ENCODE data around the gene RMC1.
"Not testable (repeated sequence)": the region's sequence is repeated elsewhere in the genome, so short reads cannot be mapped to it uniquely, and the experiment has no call there.

Gene RMC1

DNA sequence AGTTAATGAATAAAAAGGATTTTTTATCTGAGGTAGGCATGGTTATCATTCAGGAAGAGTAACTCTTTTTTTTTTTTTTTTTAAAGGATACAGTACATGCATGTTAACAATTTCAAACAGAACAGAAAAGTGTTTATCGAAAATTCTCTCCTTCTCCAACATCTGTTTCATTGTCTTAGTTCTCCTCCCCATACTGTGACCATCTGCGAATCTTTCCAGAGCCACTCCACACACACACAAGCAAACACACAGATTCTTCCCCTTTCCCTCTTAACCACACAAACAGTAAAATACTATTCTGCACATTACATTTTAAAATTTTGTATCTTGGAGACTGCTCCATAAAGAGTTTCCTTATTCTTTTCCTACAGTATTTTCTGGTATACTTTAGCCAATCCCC is 45.0 kb downstream of the RMC1 start:
- DNase-seq: no peak
- in situ Hi-C loops (cut with MboI; ENCODE audit: low pct_unique_long_range_greater_than_20kb, low sequenced_read_pairs): no loop called here

DNA sequence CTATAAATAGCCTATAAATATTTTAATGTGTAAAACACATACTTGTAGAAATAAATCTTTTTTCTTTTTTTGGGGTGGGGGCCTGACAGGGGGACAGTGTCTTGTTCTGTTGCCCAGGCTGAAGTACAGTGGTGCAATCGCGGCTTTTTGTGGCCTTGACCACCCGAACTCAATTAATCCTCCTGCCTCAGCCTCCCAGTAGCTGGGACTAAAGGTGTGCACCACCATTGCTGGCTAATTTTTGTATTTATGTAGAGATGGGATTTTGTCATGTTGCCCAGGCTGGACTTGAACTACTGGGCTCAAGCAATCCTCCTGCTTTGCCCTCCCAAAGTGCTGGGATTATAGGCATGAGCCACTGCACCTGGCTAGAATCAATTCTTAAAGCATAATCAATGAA is 45.4 kb downstream of the RMC1 start:
- in situ Hi-C loops (cut with MboI; ENCODE audit: low pct_unique_long_range_greater_than_20kb, low sequenced_read_pairs): no loop called here
- DNase-seq: no peak

GRCh38 chr18:23550898-23551297 is 47.6 kb downstream of the RMC1 start:
- in situ Hi-C loops (cut with MboI; ENCODE audit: low pct_unique_long_range_greater_than_20kb, low sequenced_read_pairs): no loop called here

DNA sequence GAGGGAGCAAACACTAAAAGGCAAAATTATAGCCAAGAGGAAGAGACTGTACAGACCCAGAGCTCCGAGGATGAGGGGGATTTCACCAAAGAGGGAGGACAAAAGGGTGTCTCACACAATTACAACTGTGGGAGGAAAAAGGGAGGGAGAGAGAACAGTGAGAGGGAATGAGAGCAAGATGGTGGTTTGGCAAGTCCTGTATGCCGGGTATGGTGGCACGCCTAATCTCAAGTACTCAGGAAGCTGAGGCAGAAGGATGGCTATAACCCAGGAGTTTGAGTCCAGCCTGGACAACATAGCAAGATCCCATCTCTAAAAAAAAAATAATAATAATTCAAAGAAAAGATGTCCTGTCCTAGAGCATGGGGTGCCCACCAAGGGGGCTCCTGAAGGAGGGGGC is 48.7 kb downstream of the RMC1 start:
- in situ Hi-C loops (cut with MboI; ENCODE audit: low pct_unique_long_range_greater_than_20kb, low sequenced_read_pairs): no loop called here
- no peak for DNase-seq

More at GRCh38 chr18:23550898-23551297, 47.6 kb downstream of the RMC1 start:
- DNase-seq: no peak

DNA sequence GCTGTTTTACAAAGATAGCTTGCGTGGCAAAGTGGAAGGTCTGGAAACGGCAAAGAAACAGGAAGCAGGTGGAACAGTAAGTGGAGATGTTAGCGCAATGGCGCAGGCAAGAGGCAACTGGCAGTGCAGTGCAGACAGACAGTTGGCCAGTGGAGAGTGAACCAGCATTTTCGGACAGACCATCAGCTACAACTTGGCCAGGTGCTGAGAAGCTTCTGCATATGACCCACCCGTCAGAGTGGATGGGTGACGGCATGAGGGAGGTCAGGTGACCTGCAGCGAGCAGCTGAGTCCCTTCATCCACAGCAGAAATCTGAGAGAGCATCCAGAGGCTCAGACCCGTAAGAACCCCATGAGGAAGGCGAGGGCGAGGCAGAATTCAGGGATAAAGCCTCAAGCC is 49.2 kb downstream of the RMC1 start:
- in situ Hi-C loops (cut with MboI; ENCODE audit: low pct_unique_long_range_greater_than_20kb, low sequenced_read_pairs): no loop called here

GRCh38 chr18:23553887-23554286 is 50.6 kb downstream of the RMC1 start:
- in situ Hi-C loops (cut with MboI; ENCODE audit: low pct_unique_long_range_greater_than_20kb, low sequenced_read_pairs): no loop called here
- DNase-seq: no peak

More for the DNA sequence above, 49.2 kb downstream of the RMC1 start:
- no peak for DNase-seq

DNA sequence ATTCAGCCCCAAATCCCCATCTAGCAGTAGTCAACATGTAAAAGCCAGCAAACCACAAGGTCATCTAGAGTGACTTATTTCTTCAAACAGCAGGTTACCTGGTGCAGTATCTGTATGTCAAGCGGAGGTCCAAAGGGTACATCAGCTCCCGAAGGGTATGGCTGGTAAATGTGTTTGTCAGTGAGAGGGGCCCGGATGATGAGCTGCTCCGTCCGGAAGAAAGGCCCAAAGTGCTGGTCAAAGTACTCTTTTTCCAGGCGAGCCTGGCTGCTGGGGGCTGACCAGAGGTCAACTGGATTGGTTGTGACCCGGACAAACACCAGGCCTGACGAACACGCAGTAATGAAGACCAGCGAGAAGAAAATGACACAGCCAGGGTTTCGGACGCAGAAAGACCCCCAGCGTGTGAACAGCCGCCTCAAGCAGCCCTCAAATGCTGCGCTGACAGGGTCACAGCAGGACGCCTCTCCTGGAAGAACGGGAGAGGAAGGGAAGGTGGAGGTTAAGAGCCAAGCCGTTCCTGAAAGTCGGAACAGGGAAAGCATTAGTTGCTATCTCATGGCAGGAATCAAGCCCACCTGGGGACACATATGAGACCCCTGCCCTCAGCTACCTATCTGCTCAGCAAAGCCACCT is 53.0 kb downstream of the RMC1 start:
- no peak for DNase-seq
- in situ Hi-C loops (cut with MboI; ENCODE audit: low pct_unique_long_range_greater_than_20kb, low sequenced_read_pairs): no loop called here

- in situ Hi-C loops (cut with MboI; ENCODE audit: low pct_unique_long_range_greater_than_20kb, low sequenced_read_pairs); DNase-seq: not testable (repeated sequence)
Measured at GRCh38 chr18:23557511-23557910, 54.2 kb downstream of the RMC1 start.

- in situ Hi-C loops (cut with MboI; ENCODE audit: low pct_unique_long_range_greater_than_20kb, low sequenced_read_pairs): no loop called here
- no peak for DNase-seq
Measured at GRCh38 chr18:23560186-23560585, 56.9 kb downstream of the RMC1 start.

DNA sequence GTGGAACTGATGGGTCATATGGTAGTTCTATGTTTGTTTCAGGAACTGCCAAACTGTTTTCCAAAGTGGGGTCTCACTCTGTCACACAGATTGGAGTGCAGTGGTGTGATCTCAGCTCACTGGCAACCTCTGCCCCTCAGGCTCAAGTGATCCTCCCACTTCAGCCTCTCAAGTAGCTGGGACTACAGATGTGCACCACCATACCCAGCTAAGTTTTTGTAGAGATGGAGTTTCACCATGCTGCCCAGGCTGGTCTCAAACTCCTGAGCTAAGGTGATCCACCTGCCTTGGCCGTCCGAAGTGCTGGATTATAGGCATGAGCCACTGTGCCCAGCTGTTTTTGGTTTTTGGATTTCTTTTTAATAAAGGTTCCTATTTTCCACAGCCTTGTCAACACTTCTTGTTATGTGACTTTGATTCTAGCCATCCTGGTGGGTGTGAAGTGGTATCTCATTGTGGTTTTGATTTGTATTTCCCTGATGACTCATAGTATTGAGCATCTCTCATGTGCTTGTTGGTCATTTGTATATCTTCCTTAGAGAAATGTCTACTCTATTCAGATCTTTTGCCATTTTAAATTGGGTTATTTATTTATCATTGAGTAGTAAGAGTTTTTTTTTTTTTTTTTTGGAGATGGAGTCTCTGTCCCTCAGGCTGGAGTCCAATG is 60.2 kb downstream of the RMC1 start:
- in situ Hi-C loops (cut with MboI; ENCODE audit: low pct_unique_long_range_greater_than_20kb, low sequenced_read_pairs): no loop called here
- no peak for DNase-seq

DNA sequence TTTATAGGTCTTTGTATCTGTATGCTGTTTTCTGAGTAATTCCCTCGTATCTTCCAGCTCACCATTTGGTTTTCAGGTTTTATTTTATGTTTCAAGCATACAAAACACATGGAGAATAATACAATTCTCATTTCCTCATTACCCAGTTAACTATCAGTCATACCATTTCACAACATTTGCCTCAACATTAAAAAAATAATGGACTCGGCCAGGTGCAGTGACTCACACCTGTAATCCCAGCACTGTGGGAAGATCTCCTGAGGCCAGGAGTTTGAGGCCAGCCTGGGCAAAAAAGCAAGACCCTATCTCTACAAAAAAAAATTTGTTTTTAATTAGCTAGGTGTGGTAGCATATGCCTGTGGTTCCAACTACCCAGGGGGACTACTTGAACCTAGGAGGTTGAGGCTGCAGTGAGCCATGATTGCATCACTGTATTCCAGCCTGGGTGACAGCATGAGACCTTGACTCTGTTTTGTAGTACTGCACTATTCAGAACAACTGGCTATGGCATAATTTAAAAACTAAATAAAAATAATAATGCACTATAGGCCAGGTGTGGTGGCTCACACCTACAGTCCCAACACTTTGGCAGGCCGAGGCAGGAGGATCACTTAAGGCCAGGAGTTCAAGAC is 62.7 kb downstream of the RMC1 start:
- in situ Hi-C loops (cut with MboI; ENCODE audit: low pct_unique_long_range_greater_than_20kb, low sequenced_read_pairs): no loop called here
- DNase-seq: no peak

DNA sequence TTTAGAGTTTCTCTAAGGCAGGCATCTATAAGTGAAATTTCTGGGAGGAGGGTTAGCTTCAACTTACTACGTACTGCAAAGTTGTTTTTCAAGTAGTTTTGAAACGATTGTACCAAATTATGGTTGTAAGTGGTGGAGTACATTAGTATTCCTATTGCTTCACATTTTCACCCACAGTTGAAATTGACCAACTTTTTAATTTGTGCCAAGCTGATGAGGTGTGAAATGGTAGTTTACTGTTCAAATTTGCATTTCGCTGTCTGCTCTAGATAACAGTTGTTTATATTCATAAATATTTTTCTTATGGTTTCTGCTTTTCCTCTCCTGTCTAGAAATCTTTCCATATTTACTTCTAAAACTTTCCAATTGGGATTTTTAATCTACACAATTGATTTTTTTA is 64.4 kb downstream of the RMC1 start:
- in situ Hi-C loops (cut with MboI; ENCODE audit: low pct_unique_long_range_greater_than_20kb, low sequenced_read_pairs): no loop called here
- no peak for DNase-seq

GRCh38 chr18:23568281-23569138 is 65.2 kb downstream of the RMC1 start:
- DNase-seq: no peak
- in situ Hi-C loops (cut with MboI; ENCODE audit: low pct_unique_long_range_greater_than_20kb, low sequenced_read_pairs): no loop called here

GRCh38 chr18:23569299-23570063 is 66.2 kb downstream of the RMC1 start:
- in situ Hi-C loops (cut with MboI; ENCODE audit: low pct_unique_long_range_greater_than_20kb, low sequenced_read_pairs): no loop called here
- no peak for DNase-seq

- no peak for DNase-seq
- in situ Hi-C loops (cut with MboI; ENCODE audit: low pct_unique_long_range_greater_than_20kb, low sequenced_read_pairs): no loop called here
Measured at GRCh38 chr18:23570912-23571504, 67.7 kb downstream of the RMC1 start.

DNA sequence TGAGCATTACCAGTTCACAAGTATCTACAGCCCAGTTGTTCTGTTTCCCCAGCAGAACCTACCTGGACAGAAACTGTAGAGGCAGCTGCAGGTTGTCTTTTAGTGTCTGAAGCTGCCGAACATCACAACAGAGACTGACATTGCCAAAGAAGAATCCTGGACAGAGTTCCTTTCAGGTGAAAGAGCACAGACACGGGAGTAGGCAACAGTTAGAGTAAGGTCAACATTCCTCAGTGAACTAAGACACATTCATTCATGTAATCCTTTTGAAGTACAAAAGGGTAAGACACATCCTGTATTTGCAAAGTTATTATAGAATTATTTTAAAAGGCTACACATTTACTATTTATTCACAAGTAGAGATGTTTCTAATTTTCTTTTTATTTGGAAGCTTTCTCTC is 68.7 kb downstream of the RMC1 start:
- no peak for DNase-seq
- in situ Hi-C loops (cut with MboI; ENCODE audit: low pct_unique_long_range_greater_than_20kb, low sequenced_read_pairs): no loop called here

DNA sequence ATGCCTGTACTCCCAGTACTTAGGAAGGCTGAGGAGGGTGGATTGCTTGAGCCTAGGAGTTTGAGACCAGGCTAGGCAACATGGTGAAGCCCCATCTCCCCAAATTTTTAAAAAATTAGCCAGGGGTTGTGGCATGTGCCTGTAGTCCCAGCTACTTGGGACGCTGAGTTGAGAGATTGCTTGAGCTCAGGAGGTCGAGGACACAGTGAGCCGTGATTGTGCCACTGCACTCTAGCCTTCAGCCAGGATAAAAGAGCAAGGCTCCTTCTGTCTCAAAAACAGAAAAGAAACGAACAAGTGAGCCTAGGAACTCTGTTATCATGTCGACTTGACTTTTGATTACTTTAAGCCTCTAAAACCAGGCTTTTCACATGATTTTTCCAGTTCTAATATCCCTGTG is 69.3 kb downstream of the RMC1 start:
- in situ Hi-C loops (cut with MboI; ENCODE audit: low pct_unique_long_range_greater_than_20kb, low sequenced_read_pairs): no loop called here
- DNase-seq: no peak

DNA sequence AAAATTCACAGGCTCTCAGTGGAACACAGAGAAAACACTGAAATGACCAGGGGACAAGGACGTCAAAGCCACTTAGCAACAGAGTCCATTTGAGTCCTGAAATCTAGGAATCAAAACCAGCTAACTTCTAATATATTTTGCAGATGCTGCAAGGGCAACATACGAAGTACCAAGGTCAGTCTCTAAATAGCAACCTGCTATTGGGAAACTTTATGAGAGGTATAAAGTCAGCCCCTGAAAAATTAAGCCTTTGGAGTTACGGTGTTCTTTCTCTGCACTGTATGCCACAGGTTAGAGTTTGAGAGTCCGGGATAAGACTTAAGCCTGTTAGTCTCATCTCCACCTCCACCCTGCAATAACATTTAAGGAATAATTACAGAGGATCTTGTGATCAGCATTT is 69.7 kb downstream of the RMC1 start:
- in situ Hi-C loops (cut with MboI; ENCODE audit: low pct_unique_long_range_greater_than_20kb, low sequenced_read_pairs): no loop called here
- DNase-seq: no peak
